Upper lobe of right lung (tissue), 1 donor: Measurements from ENCODE around the gene UTF1. TPM values are rescaled to one million over a fixed set of nuclear protein-coding genes. Genes with fewer than 3 reads are reported as not detected.

ENCODE experiments used
- ATAC-seq: fragments of 200-7000 bp; cut with Tn5 transposase; one replicate; pipeline ENCODE4 v1.9.1; 2020; ENCODE audit warnings: mild to moderate bottlenecking, moderate library complexity
- DNase-seq: peaks from one replicate; pipeline ENCODE4 v3.0.0-alpha.2; 2020
- H3K27ac ChIP-seq: fragments of 200-600 bp; one replicate; pipeline ENCODE4 v1.8.0; 2022
- H3K27me3 ChIP-seq: fragments of 200-600 bp; one replicate; pipeline ENCODE4 v1.8.0; 2022; ENCODE audit warnings: mild to moderate bottlenecking
- H3K36me3 ChIP-seq: fragments of 200-600 bp; one replicate; pipeline ENCODE4 v1.8.0; 2022
- H3K4me1 ChIP-seq: fragments of 200-600 bp; one replicate; pipeline ENCODE4 v1.8.0; 2022
- H3K4me3 ChIP-seq: fragments of 200-600 bp; one replicate; pipeline ENCODE4 v1.8.0; 2022; ENCODE audit warnings: mild to moderate bottlenecking
- H3K9me3 ChIP-seq: fragments of 200-600 bp; one replicate; pipeline ENCODE4 v1.8.0; 2022
- CTCF ChIP-seq: fragments of 200-600 bp; IDR thresholded peaks from one replicate; pipeline ENCODE4 v1.8.0; 2022; ENCODE audit warnings: antibody characterized with exemption
- intact Hi-C: fragments of 100-400 bp; cut with DNase I; formaldehyde crosslinking; loops from one replicate; pipeline ENCODE4 v1.11.0; 2022
- long read RNA-seq: library from polyadenylated mRNA; unstranded; transcript quantifications from one replicate; pipeline ENCODE4 v2.0.0, GENCODE V29; 2021
- total RNA-seq: library from RNA; stranded (reverse); fragmentation: NEBNext Ultra II Directional; extraction: Animal tissue kit (Norgen Biotek cat#: 25700); gene quantifications from one replicate; pipeline ENCODE4 v1.2.1, GENCODE V29; 2021
- donor health status: DM: no; HTN: yes; CAD: no; lungs with severe emphysema.

The UTF1 gene
- not detected for total RNA-seq
- long read RNA-seq: 0 reads

GRCh38 chr10:133230044-133230361 is at the start of gene UTF1:
TSS of gene UTF1 (plus strand) at chr10:133230217. CDS start at chr10:133230289, 72 bp downstream.
- intact Hi-C loops: no loop called here
- DNase-seq: no peak
- no peaks in the 10 kb centered on the region for H3K9me3 ChIP-seq
- ATAC-seq: no peak
- no peak for TF ChIP-seq CTCF
- no peaks in the 10 kb centered on the region for H3K36me3 ChIP-seq
- no peak within 1 kb of the TSS for H3K4me3 ChIP-seq
- H3K27me3 ChIP-seq: peaks cover 62% of the 10 kb centered on the region
- H3K4me1 ChIP-seq: no peaks in the 10 kb centered on the region
- no peak within 1 kb of the TSS for H3K27ac ChIP-seq

GRCh38 chr10:133180965-133181639 is 48.9 kb upstream of the UTF1 start:
- intact Hi-C loops: no loop called here
- no peak for ATAC-seq
- H3K4me1 ChIP-seq: no peaks in the 10 kb centered on the region
- H3K9me3 ChIP-seq: no peaks in the 10 kb centered on the region
- no peaks in the 10 kb centered on the region for H3K27me3 ChIP-seq
- H3K36me3 ChIP-seq: no peaks in the 10 kb centered on the region
- no peak for DNase-seq
- H3K4me3 ChIP-seq: no peak overlapping the region
- no peak overlapping the region for H3K27ac ChIP-seq
- TF ChIP-seq CTCF: no peak

- Histone ChIP-seq H3K27me3 (no peaks in the 10 kb centered on the region), H3K27ac (no peak overlapping the region), H3K4me3 (no peak overlapping the region), H3K4me1 (no peaks in the 10 kb centered on the region), H3K9me3 (no peaks in the 10 kb centered on the region), H3K36me3 (no peaks in the 10 kb centered on the region)
- DNase-seq (no peak), ATAC-seq (no peak)
- no peak for TF ChIP-seq CTCF
- intact Hi-C loops: no loop called here
Measured at GRCh38 chr10:133182190-133182589, 47.8 kb upstream of the UTF1 start.

- ATAC-seq (peak; percentile 6), DNase-seq (no peak)
- Histone ChIP-seq H3K27ac (no peak overlapping the region), H3K27me3 (no peaks in the 10 kb centered on the region), H3K9me3 (no peaks in the 10 kb centered on the region), H3K4me1 (no peaks in the 10 kb centered on the region), H3K4me3 (no peak overlapping the region), H3K36me3 (no peaks in the 10 kb centered on the region)
- intact Hi-C loops: no loop called here
- no peak for TF ChIP-seq CTCF
Measured at GRCh38 chr10:133182791-133183645, 47.0 kb upstream of the UTF1 start.

- Histone ChIP-seq H3K27ac (no peak overlapping the region), H3K36me3 (no peaks in the 10 kb centered on the region), H3K27me3 (no peaks in the 10 kb centered on the region), H3K4me3 (no peak overlapping the region), H3K9me3 (no peaks in the 10 kb centered on the region), H3K4me1 (no peaks in the 10 kb centered on the region)
- DNase-seq (no peak), ATAC-seq (no peak)
- intact Hi-C loops: no loop called here
- no peak for TF ChIP-seq CTCF
Measured at GRCh38 chr10:133183646-133184378, 46.2 kb upstream of the UTF1 start.
